ENCODE measurements around the gene SLC1A7.

The SLC1A7 gene

GRCh38 chr1:53082826-53083455, 59.5 kb downstream of the SLC1A7 start:
- no peak for TF ChIP-seq CTCF (IDR thresholded peaks at IDR 0.05; ENCODE audit: control insufficient read depth, extremely low read depth, insufficient read depth)
- DNase-seq (ENCODE audit: low read depth) = no peak

GRCh38 chr1:53081384-53082066, 60.9 kb downstream of the SLC1A7 start:
- no peak for TF ChIP-seq CTCF (IDR thresholded peaks at IDR 0.05; ENCODE audit: control insufficient read depth, extremely low read depth, insufficient read depth)

More at GRCh38 chr1:53082826-53083455, 59.5 kb downstream of the SLC1A7 start:
- H3K4me3 ChIP-seq (ENCODE audit: low read depth, low read length) = no peak overlapping the region

GRCh38 chr1:53080769-53081168, 61.7 kb downstream of the SLC1A7 start:
- no peak for TF ChIP-seq CTCF (IDR thresholded peaks at IDR 0.05; ENCODE audit: control insufficient read depth, extremely low read depth, insufficient read depth)
- DNase-seq (ENCODE audit: low read depth) = no peak
- H3K4me3 ChIP-seq (ENCODE audit: low read depth, low read length) = no peak overlapping the region

More at GRCh38 chr1:53081384-53082066, 60.9 kb downstream of the SLC1A7 start:
- no peak overlapping the region for H3K4me3 ChIP-seq (ENCODE audit: low read depth, low read length)
- DNase-seq (ENCODE audit: low read depth) = no peak

- TF ChIP-seq CTCF (IDR thresholded peaks at IDR 0.05; ENCODE audit: control insufficient read depth, extremely low read depth, insufficient read depth) = no peak
- H3K4me3 ChIP-seq (ENCODE audit: low read depth, low read length) = no peak overlapping the region
- no peak for DNase-seq (ENCODE audit: low read depth)
Measured at GRCh38 chr1:53080041-53080440, 62.4 kb downstream of the SLC1A7 start.

- DNase-seq (ENCODE audit: low read depth) = no peak
- no peak overlapping the region for H3K4me3 ChIP-seq (ENCODE audit: low read depth, low read length)
- no peak for TF ChIP-seq CTCF (IDR thresholded peaks at IDR 0.05; ENCODE audit: control insufficient read depth, extremely low read depth, insufficient read depth)
Measured at GRCh38 chr1:53079251-53079650, 63.2 kb downstream of the SLC1A7 start.

GRCh38 chr1:53078333-53079101, 63.9 kb downstream of the SLC1A7 start:
- DNase-seq (ENCODE audit: low read depth) = no peak
- no peak for TF ChIP-seq CTCF (IDR thresholded peaks at IDR 0.05; ENCODE audit: control insufficient read depth, extremely low read depth, insufficient read depth)
- no peak overlapping the region for H3K4me3 ChIP-seq (ENCODE audit: low read depth, low read length)

Measured in LNCaP clone FGC (cell line).